Vagina (tissue), 2 donors: ENCODE measurements around the gene CD164L2.

ENCODE experiments used
- CTCF ChIP-seq, 3 experiments: fragments of 450-650 bp in 2 of 3; fragments of 200-600 bp in 1 of 3; sonication (generic) in 1 of 3; IDR thresholded peaks; one replicate each; pipeline ENCODE4 v1.5.1; 2017 to 2019; ENCODE audit warnings: antibody characterized with exemption in 3 of 3, mild to moderate bottlenecking in 2 of 3, moderate library complexity in 2 of 3
- POLR2A ChIP-seq, 2 donors: fragments of 450-650 bp; IDR thresholded peaks; one replicate each; pipeline ENCODE4 v1.6.1; 2017; ENCODE audit warnings: antibody characterized with exemption in 2 of 2, mild to moderate bottlenecking in 2 of 2, moderate library complexity in 2 of 2
- POLR2AphosphoS5 ChIP-seq, 2 donors: sonication (generic); formaldehyde crosslinking; IDR thresholded peaks; one replicate each; pipeline ENCODE4 v1.9.0; 2017; ENCODE audit warnings: antibody characterized with exemption in 2 of 2, mild to moderate bottlenecking in 2 of 2, low read depth in 1 of 2; ENCODE audit not compliant: insufficient read depth in 1 of 2

GRCh38 chr1:27363766-27364695, 19.1 kb downstream of the CD164L2 start:
- TF ChIP-seq POLR2A (IDR thresholded peaks at IDR 0.05) (no peak), CTCF (IDR thresholded peaks at IDR 0.05) (no peak), POLR2AphosphoS5 (IDR thresholded peaks at IDR 0.05; ENCODE audit: insufficient read depth in 1 of 2, low read depth in 1 of 2) (no peak)
